Measurements from ENCODE around the gene ACAP2.

- TF ChIP-seq CTCF (IDR thresholded peaks at IDR 0.05; ENCODE audit: insufficient read depth, low read depth, low read length) = no peak
- TF ChIP-seq EZH2 (IDR thresholded peaks at IDR 0.05; ENCODE audit: insufficient read depth, low read length) = no peak
Measured at GRCh38 chr3:195421400-195421799, 21.4 kb downstream of the ACAP2 start.
